Activated CD4-positive, alpha-beta T cell treated with anti-CD3 and anti-CD28 coated beads, Interleukin-2, amount 10 ng/mL, durations not matched to agents 7 days and 5 days (primary cell): ENCODE data around the gene IL1B. TPM values are rescaled to one million over a fixed set of nuclear protein-coding genes. Genes with fewer than 3 reads are reported as not detected.
"Not testable (repeated sequence)": the region's sequence is repeated elsewhere in the genome, so short reads cannot be mapped to it uniquely, and the experiment has no call there.

Experiments
- CTCF ChIA-PET: fragments of 350-600 bp; sonication (Branson Sonifier 250); formaldehyde crosslinking; loops from one replicate; lab custom pipeline; 2021; ENCODE audit warnings: antibody characterized with exemption; lab: Charles Lee
- POLR2A ChIA-PET: fragments of 350-600 bp; sonication (Branson Sonifier 250); formaldehyde crosslinking; loops from one replicate; lab custom pipeline; 2021; ENCODE audit warnings: antibody characterized with exemption; lab: Charles Lee
- DNase-seq: peaks from one replicate; pipeline ENCODE4 v3.0.0-alpha.2; 2020
- H3K27ac Mint-ChIP-seq: one replicate; pipeline ENCODE4 v1.8.0; 2021; ENCODE audit warnings: mild to moderate bottlenecking, moderate library complexity, mixed read lengths
- H3K27me3 Mint-ChIP-seq: one replicate; pipeline ENCODE4 v1.8.0; 2021; ENCODE audit warnings: mixed read lengths
- H3K36me3 Mint-ChIP-seq: one replicate; pipeline ENCODE4 v1.8.0; 2021; ENCODE audit warnings: low read depth, mixed read lengths
- H3K4me1 Mint-ChIP-seq: one replicate; pipeline ENCODE4 v1.8.0; 2021; ENCODE audit warnings: mixed read lengths
- H3K4me3 Mint-ChIP-seq: one replicate; pipeline ENCODE4 v1.8.0; 2021; ENCODE audit warnings: mild to moderate bottlenecking, moderate library complexity, mixed read lengths
- H3K9me3 Mint-ChIP-seq: one replicate; pipeline ENCODE4 v1.8.0; 2021; ENCODE audit warnings: mixed read lengths
- total RNA-seq, 2 experiments: library from RNA; stranded (reverse); gene quantifications; one replicate each; pipeline ENCODE4 v1.2.3, GENCODE V29; 2021

The IL1B gene
- total RNA-seq, 2 experiments from 2014 or later = not detected

- H3K27ac Mint-ChIP-seq = no peak overlapping the region
- no peaks in the 10 kb centered on the region for H3K4me1 Mint-ChIP-seq
- H3K36me3 Mint-ChIP-seq = no peaks in the 10 kb centered on the region
- H3K9me3 Mint-ChIP-seq = no peaks in the 10 kb centered on the region
- CTCF ChIA-PET = interaction anchor here (1.0 kb wide), 1 partner anchor 8 kb away, joined by 3 read pairs; no protein-coding TSS in a partner anchor
- H3K27me3 Mint-ChIP-seq = peaks cover 37% of the 10 kb centered on the region
- no peak overlapping the region for H3K4me3 Mint-ChIP-seq
- no peak for DNase-seq
- POLR2A ChIA-PET = no interaction called here
Measured at GRCh38 chr2:112843288-112843687, 6.7 kb upstream of the IL1B start.

GRCh38 chr2:112841295-112842044, 4.9 kb upstream of the IL1B start:
- ChIA-PET POLR2A (no interaction called here), CTCF (interaction anchor here (0.6 kb wide), 1 partner anchor 11 kb away, joined by 3 read pairs; no protein-coding TSS in a partner anchor)
- H3K27me3 Mint-ChIP-seq = peaks cover 36% of the 10 kb centered on the region
- H3K4me3 Mint-ChIP-seq = no peak overlapping the region
- H3K36me3 Mint-ChIP-seq = no peaks in the 10 kb centered on the region
- no peak overlapping the region for H3K27ac Mint-ChIP-seq
- H3K9me3 Mint-ChIP-seq = no peaks in the 10 kb centered on the region
- no peak for DNase-seq
- no peaks in the 10 kb centered on the region for H3K4me1 Mint-ChIP-seq

- POLR2A ChIA-PET = no interaction called here
Measured at GRCh38 chr2:112840068-112840445, 3.5 kb upstream of the IL1B start.

GRCh38 chr2:112839407-112840067, 3.0 kb upstream of the IL1B start:
- ChIA-PET POLR2A (no interaction called here), CTCF (no interaction called here)
- no peaks in the 10 kb centered on the region for H3K36me3 Mint-ChIP-seq
- H3K4me1 Mint-ChIP-seq = no peaks in the 10 kb centered on the region
- H3K27ac Mint-ChIP-seq = no peak overlapping the region
- no peaks in the 10 kb centered on the region for H3K9me3 Mint-ChIP-seq
- no peak for DNase-seq
- no peak overlapping the region for H3K4me3 Mint-ChIP-seq
- H3K27me3 Mint-ChIP-seq = peaks cover 42% of the 10 kb centered on the region

More at GRCh38 chr2:112840068-112840445, 3.5 kb upstream of the IL1B start:
- Mint-ChIP-seq H3K4me3 (no peak overlapping the region), H3K4me1 (no peaks in the 10 kb centered on the region), H3K9me3 (no peaks in the 10 kb centered on the region), H3K36me3 (no peaks in the 10 kb centered on the region), H3K27ac (no peak overlapping the region), H3K27me3 (peaks cover 40% of the 10 kb centered on the region)
- CTCF ChIA-PET = no interaction called here
- no peak for DNase-seq

GRCh38 chr2:112836163-112836560, 417 bp downstream of the IL1B start:
- H3K27ac Mint-ChIP-seq = no peak overlapping the region
- H3K36me3 Mint-ChIP-seq = no peaks in the 10 kb centered on the region
- no peak overlapping the region for H3K4me3 Mint-ChIP-seq
- peaks cover 28% of the 10 kb centered on the region for H3K27me3 Mint-ChIP-seq
- no peaks in the 10 kb centered on the region for H3K9me3 Mint-ChIP-seq
- ChIA-PET POLR2A (no interaction called here), CTCF (interaction anchor here (1.0 kb wide), 1 partner anchor 9 kb away, joined by 3 read pairs; no protein-coding TSS in a partner anchor)
- H3K4me1 Mint-ChIP-seq = no peaks in the 10 kb centered on the region
- no peak for DNase-seq

- H3K4me3 Mint-ChIP-seq = no peak overlapping the region
- no peak for DNase-seq
- no peaks in the 10 kb centered on the region for H3K9me3 Mint-ChIP-seq
- H3K4me1 Mint-ChIP-seq = no peaks in the 10 kb centered on the region
- POLR2A ChIA-PET = no interaction called here
- H3K36me3 Mint-ChIP-seq = no peaks in the 10 kb centered on the region
- CTCF ChIA-PET = interaction anchor here (0.8 to 1.0 kb wide), 2 partner anchors 9 to 13 kb away, joined by 3 read pairs; no protein-coding TSS in a partner anchor
- H3K27me3 Mint-ChIP-seq = peaks cover 26% of the 10 kb centered on the region
- H3K27ac Mint-ChIP-seq = no peak overlapping the region
Measured at GRCh38 chr2:112835536-112836162, 930 bp downstream of the IL1B start.

- no peaks in the 10 kb centered on the region for H3K4me1 Mint-ChIP-seq
- ChIA-PET CTCF (interaction anchor here (0.8 to 1.0 kb wide), 3 partner anchors 10 to 108 kb away, joined by 3 read pairs; no protein-coding TSS in a partner anchor), POLR2A (no interaction called here)
- no peaks in the 10 kb centered on the region for H3K36me3 Mint-ChIP-seq
- H3K4me3 Mint-ChIP-seq = no peak overlapping the region
- peaks cover 20% of the 10 kb centered on the region for H3K27me3 Mint-ChIP-seq
- DNase-seq = no peak
- no peak overlapping the region for H3K27ac Mint-ChIP-seq
- no peaks in the 10 kb centered on the region for H3K9me3 Mint-ChIP-seq
Measured at GRCh38 chr2:112835061-112835501, 1.5 kb downstream of the IL1B start.

GRCh38 chr2:112834396-112835037, 2.1 kb downstream of the IL1B start:
- no peak for DNase-seq
- Mint-ChIP-seq H3K27ac (no peak overlapping the region), H3K36me3 (no peaks in the 10 kb centered on the region), H3K9me3 (no peaks in the 10 kb centered on the region), H3K27me3 (peaks cover 16% of the 10 kb centered on the region), H3K4me3 (no peak overlapping the region), H3K4me1 (no peaks in the 10 kb centered on the region)
- ChIA-PET CTCF (interaction anchor here (0.8 to 1.2 kb wide), 3 partner anchors 10 to 108 kb away, joined by 3 read pairs; no protein-coding TSS in a partner anchor), POLR2A (no interaction called here)

- ChIA-PET POLR2A (no interaction called here), CTCF (interaction anchor here (1.0 to 2.1 kb wide), 5 partner anchors 9 to 107 kb away, joined by 3 to 6 read pairs (median 4); no protein-coding TSS in a partner anchor)
- no peaks in the 10 kb centered on the region for H3K36me3 Mint-ChIP-seq
- peaks cover 12% of the 10 kb centered on the region for H3K27me3 Mint-ChIP-seq
- H3K4me1 Mint-ChIP-seq = no peaks in the 10 kb centered on the region
- H3K9me3 Mint-ChIP-seq = no peaks in the 10 kb centered on the region
- no peak for DNase-seq
- no peak overlapping the region for H3K4me3 Mint-ChIP-seq
- H3K27ac Mint-ChIP-seq = no peak overlapping the region
Measured at GRCh38 chr2:112833976-112834375, 2.6 kb downstream of the IL1B start.

- H3K36me3 Mint-ChIP-seq, H3K4me1 Mint-ChIP-seq, DNase-seq, H3K9me3 Mint-ChIP-seq, H3K4me3 Mint-ChIP-seq, H3K27ac Mint-ChIP-seq, POLR2A ChIA-PET: not testable (repeated sequence)
- CTCF ChIA-PET = interaction anchor here (1.2 to 2.1 kb wide), 4 partner anchors 9 to 52 kb away, joined by 3 to 6 read pairs (median 4); no protein-coding TSS in a partner anchor
- H3K27me3 Mint-ChIP-seq = peaks cover 11% of the 10 kb centered on the region
Measured at GRCh38 chr2:112833639-112833931, 3.0 kb downstream of the IL1B start.

GRCh38 chr2:112832841-112833638, 3.5 kb downstream of the IL1B start:
- H3K4me1 Mint-ChIP-seq = no peaks in the 10 kb centered on the region
- H3K36me3 Mint-ChIP-seq = no peaks in the 10 kb centered on the region
- ChIA-PET POLR2A (no interaction called here), CTCF (interaction anchor here (1.4 to 2.1 kb wide), 3 partner anchors 17 to 53 kb away, joined by 4 to 6 read pairs (median 4); no protein-coding TSS in a partner anchor)
- peaks cover 12% of the 10 kb centered on the region for H3K27me3 Mint-ChIP-seq
- no peak overlapping the region for H3K27ac Mint-ChIP-seq
- DNase-seq = no peak
- H3K9me3 Mint-ChIP-seq = no peaks in the 10 kb centered on the region
- H3K4me3 Mint-ChIP-seq = no peak overlapping the region
